A673 (cell line): Measurements from ENCODE around the gene DLG2. TPM values are rescaled to one million over a fixed set of nuclear protein-coding genes. Genes with fewer than 3 reads are reported as not detected.

Experiments
- BruUV-seq: library from RNA; stranded (reverse); fragments of 400-500 nt; replicated peaks from 2 replicates; lab custom pipeline; 2021; lab: Mats Ljungman, UMichigan
- CTCF ChIA-PET: fragments of 300-600 bp; sonication (Branson Sonifier 250); formaldehyde crosslinking; loops from one replicate; lab custom pipeline; 2022; ENCODE audit warnings: antibody characterized with exemption; lab: Charles Lee
- POLR2A ChIA-PET: fragments of 300-600 bp; sonication (Branson Sonifier 250); formaldehyde crosslinking; loops from one replicate; lab custom pipeline; 2022; ENCODE audit warnings: antibody characterized with exemption; ENCODE audit not compliant: low non-redundant PET; lab: Charles Lee
- DNase-seq: peaks from one replicate; pipeline ENCODE4 v3.0.0-alpha.2; 2015; ENCODE audit warnings: low spot score
- H3K27ac ChIP-seq: fragments of 200-600 bp; sonication (generic); 2 replicates; pipeline ENCODE4 v1.5.1; 2016; ENCODE audit warnings: mixed run types, low read depth, mild to moderate bottlenecking, mixed read lengths, antibody characterized with exemption, low read length; ENCODE audit not compliant: poor library complexity, severe bottlenecking
- H3K27me3 ChIP-seq: fragments of 200-600 bp; sonication (generic); replicated peaks from 2 replicates; pipeline ENCODE4 v1.6.1; 2017; ENCODE audit warnings: mixed run types, low read depth, mild to moderate bottlenecking, mixed read lengths, antibody characterized with exemption, low read length; ENCODE audit not compliant: insufficient read depth, poor library complexity
- H3K36me3 ChIP-seq: fragments of 200-600 bp; sonication (generic); 2 replicates; pipeline ENCODE4 v1.6.1; 2016; ENCODE audit warnings: mixed run types, mild to moderate bottlenecking, mixed read lengths, antibody characterized with exemption, low read length; ENCODE audit not compliant: insufficient read depth, poor library complexity, severe bottlenecking
- H3K4me1 ChIP-seq: fragments of 200-600 bp; sonication (generic); 2 replicates; pipeline ENCODE4 v1.6.1; 2017; ENCODE audit warnings: mixed run types, mild to moderate bottlenecking, mixed read lengths, antibody characterized with exemption, low read length; ENCODE audit not compliant: insufficient read depth, poor library complexity, severe bottlenecking
- H3K4me3 ChIP-seq: fragments of 200-600 bp; sonication (generic); 2 replicates; pipeline ENCODE4 v1.5.1; 2016; ENCODE audit warnings: low read depth, mixed run types, mild to moderate bottlenecking, mixed read lengths, low read length; ENCODE audit not compliant: poor library complexity, severe bottlenecking
- H3K9me3 ChIP-seq: fragments of 200-600 bp; sonication (generic); 2 replicates; pipeline ENCODE4 v1.6.1; 2016; ENCODE audit warnings: mixed run types, low read depth, mild to moderate bottlenecking, mixed read lengths, antibody characterized with exemption, low read length; ENCODE audit not compliant: poor library complexity, severe bottlenecking
- CTCF ChIP-seq: fragments of 300-800, 200-600 bp; sonication (generic); conservative IDR thresholded peaks from 2 replicates; pipeline ENCODE4 v1.5.1; 2017; ENCODE audit warnings: low read depth, mild to moderate bottlenecking, antibody characterized with exemption, low read length, moderate library complexity, mixed read lengths
- EZH2 ChIP-seq: fragments of 200-600 bp; sonication (generic); IDR thresholded peaks from 2 replicates; pipeline ENCODE4 v1.6.1; 2017; ENCODE audit warnings: borderline replicate concordance, low read depth, mild to moderate bottlenecking, mixed read lengths, antibody characterized with exemption, low read length; ENCODE audit not compliant: poor library complexity, severe bottlenecking
- intact Hi-C: fragments of 100-400 bp; cut with micrococcal nuclease; formaldehyde crosslinking; loops from one replicate; pipeline ENCODE4 v1.10.0; 2022; ENCODE audit not compliant: unreplicated experiment
- total RNA-seq: library from RNA; stranded (reverse); gene quantifications from 2 replicates; pipeline ENCODE4 v1.2.3, GENCODE V29; 2021

DLG2 gene
- total RNA-seq, 1 experiment from 2014 or later = 277 TPM

GRCh38 chr11:85094795-85095194, 532.3 kb downstream of the DLG2 start:
- no peak for TF ChIP-seq EZH2
- TF ChIP-seq CTCF = no peak
- ChIA-PET POLR2A (interaction anchor here (0.6 kb wide), 1 partner anchor 591 kb away, joined by 3 read pairs; the partner anchor contains the start of gene CCDC89), CTCF (no interaction called here)
- no peaks in the 10 kb centered on the region for H3K4me1 ChIP-seq
- H3K27ac ChIP-seq = no peak overlapping the region
- H3K36me3 ChIP-seq = no peaks in the 10 kb centered on the region
- intact Hi-C loops = no loop called here
- BruUV-seq = no TSS peak
- DNase-seq = no peak
- H3K4me3 ChIP-seq = no peak overlapping the region
- H3K27me3 ChIP-seq = no peaks in the 10 kb centered on the region
- H3K9me3 ChIP-seq = no peaks in the 10 kb centered on the region

- POLR2A ChIA-PET = no interaction called here
- H3K27me3 ChIP-seq = no peaks in the 10 kb centered on the region
- intact Hi-C loops = no loop called here
- CTCF ChIA-PET = no interaction called here
- H3K9me3 ChIP-seq = no peaks in the 10 kb centered on the region
- no peaks in the 10 kb centered on the region for H3K36me3 ChIP-seq
- no peak overlapping the region for H3K27ac ChIP-seq
- no peaks in the 10 kb centered on the region for H3K4me1 ChIP-seq
- no TSS peak for BruUV-seq
- no peak for TF ChIP-seq CTCF
- TF ChIP-seq EZH2 = no peak
- H3K4me3 ChIP-seq = no peak overlapping the region
- no peak for DNase-seq
Observed at GRCh38 chr11:85089654-85090053, 537.5 kb downstream of the DLG2 start.

GRCh38 chr11:85088286-85088685, 538.9 kb downstream of the DLG2 start:
- H3K27me3 ChIP-seq = no peaks in the 10 kb centered on the region
- BruUV-seq = no TSS peak
- ChIA-PET CTCF (no interaction called here), POLR2A (no interaction called here)
- intact Hi-C loops = no loop called here
- DNase-seq = no peak
- H3K27ac ChIP-seq = no peak overlapping the region
- no peak for TF ChIP-seq CTCF
- TF ChIP-seq EZH2 = no peak
- no peaks in the 10 kb centered on the region for H3K4me1 ChIP-seq
- no peak overlapping the region for H3K4me3 ChIP-seq
- no peaks in the 10 kb centered on the region for H3K9me3 ChIP-seq
- no peaks in the 10 kb centered on the region for H3K36me3 ChIP-seq
